Right lobe of liver (tissue), 4 donors: ENCODE data around the gene DENND11.

ENCODE experiments used
- POLR2A ChIP-seq: fragments of 450-650 bp; IDR thresholded peaks from one replicate; pipeline ENCODE4 v1.6.1; 2017; ENCODE audit warnings: antibody characterized with exemption, mild to moderate bottlenecking
- TF ChIP-seq, protein P1 (sequence below), 4 donors: fragments of 200-600 bp in 3 of 4; fragments of 450-650 bp in 1 of 4; IDR thresholded peaks; one replicate each; pipeline versions ENCODE4 v1.5.1 to v1.8.0; 2016 to 2022; ENCODE audit warnings: antibody characterized with exemption in 4 of 4, mild to moderate bottlenecking in 2 of 4
- donor health status: DM: no; HTN: no; CAD: no.
- donor health status: DM: no; HTN: no; CAD: no.
- donor health status: DM: no; HTN: yes; CAD: no.

DNA sequence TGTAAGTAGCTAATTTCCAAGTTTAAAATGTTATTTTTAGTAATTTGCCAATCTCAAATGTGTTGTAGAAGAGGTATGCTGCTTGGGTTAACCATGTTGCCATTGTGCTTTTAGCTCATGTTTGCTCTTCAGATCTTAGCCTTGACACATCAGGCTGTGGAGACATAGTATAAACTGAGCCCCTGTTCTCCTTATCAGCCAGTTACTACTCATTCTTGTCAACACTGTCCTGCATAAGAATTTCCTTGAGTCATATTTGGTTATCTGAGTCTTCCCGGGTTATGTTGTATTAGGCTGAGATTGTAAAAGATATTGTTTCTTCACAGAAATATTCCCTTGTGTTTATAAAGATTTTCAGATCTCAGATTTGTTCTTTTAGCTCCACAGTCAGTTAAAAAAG lies 40.3 kb upstream of the DENND11 start:
- no peak for TF ChIP-seq POLR2A
- TF ChIP-seq, protein P1, sequence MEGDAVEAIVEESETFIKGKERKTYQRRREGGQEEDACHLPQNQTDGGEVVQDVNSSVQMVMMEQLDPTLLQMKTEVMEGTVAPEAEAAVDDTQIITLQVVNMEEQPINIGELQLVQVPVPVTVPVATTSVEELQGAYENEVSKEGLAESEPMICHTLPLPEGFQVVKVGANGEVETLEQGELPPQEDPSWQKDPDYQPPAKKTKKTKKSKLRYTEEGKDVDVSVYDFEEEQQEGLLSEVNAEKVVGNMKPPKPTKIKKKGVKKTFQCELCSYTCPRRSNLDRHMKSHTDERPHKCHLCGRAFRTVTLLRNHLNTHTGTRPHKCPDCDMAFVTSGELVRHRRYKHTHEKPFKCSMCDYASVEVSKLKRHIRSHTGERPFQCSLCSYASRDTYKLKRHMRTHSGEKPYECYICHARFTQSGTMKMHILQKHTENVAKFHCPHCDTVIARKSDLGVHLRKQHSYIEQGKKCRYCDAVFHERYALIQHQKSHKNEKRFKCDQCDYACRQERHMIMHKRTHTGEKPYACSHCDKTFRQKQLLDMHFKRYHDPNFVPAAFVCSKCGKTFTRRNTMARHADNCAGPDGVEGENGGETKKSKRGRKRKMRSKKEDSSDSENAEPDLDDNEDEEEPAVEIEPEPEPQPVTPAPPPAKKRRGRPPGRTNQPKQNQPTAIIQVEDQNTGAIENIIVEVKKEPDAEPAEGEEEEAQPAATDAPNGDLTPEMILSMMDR (IDR thresholded peaks at IDR 0.05) = no peak
